Nephron progenitor cell (in vitro differentiated cells): ENCODE measurements around the gene PLB1.

ENCODE experiments used
- DNase-seq: peaks from one replicate; pipeline ENCODE4 v3.0.0; 2021
- H3K27ac Mint-ChIP-seq: 2 replicates; pipeline ENCODE4 v1.8.0; 2021; ENCODE audit warnings: mild to moderate bottlenecking, moderate library complexity, mixed read lengths
- H3K27me3 Mint-ChIP-seq: 2 replicates; pipeline ENCODE4 v1.8.0; 2021; ENCODE audit warnings: mild to moderate bottlenecking, low read depth, mixed read lengths; ENCODE audit not compliant: poor library complexity
- H3K36me3 Mint-ChIP-seq: 2 replicates; pipeline ENCODE4 v1.8.0; 2021; ENCODE audit warnings: low read depth, mixed read lengths
- H3K4me1 Mint-ChIP-seq: 2 replicates; pipeline ENCODE4 v1.8.0; 2021; ENCODE audit warnings: mixed read lengths
- H3K4me3 Mint-ChIP-seq: 2 replicates; pipeline ENCODE4 v1.8.0; 2021; ENCODE audit warnings: mild to moderate bottlenecking, moderate library complexity, mixed read lengths
- H3K9me3 Mint-ChIP-seq: 2 replicates; pipeline ENCODE4 v1.8.0; 2021; ENCODE audit warnings: mild to moderate bottlenecking, moderate library complexity, mixed read lengths
- CTCF ChIP-seq: fragments of 200-600 bp; sonication (generic); IDR thresholded peaks from 2 replicates; pipeline ENCODE4 v1.5.0; 2021; ENCODE audit warnings: antibody characterized with exemption

The PLB1 gene

GRCh38 chr2:28463211-28463816 lies 32.5 kb upstream of the PLB1 start:
- peaks cover 12% of the 10 kb centered on the region for H3K4me1 Mint-ChIP-seq
- no peak overlapping the region for H3K4me3 Mint-ChIP-seq
- DNase-seq: no peak
- peaks cover 9% of the 10 kb centered on the region for H3K36me3 Mint-ChIP-seq
- no peak for TF ChIP-seq CTCF
- H3K27ac Mint-ChIP-seq: no peak overlapping the region
- peaks cover 27% of the 10 kb centered on the region for H3K9me3 Mint-ChIP-seq
- peaks cover 17% of the 10 kb centered on the region for H3K27me3 Mint-ChIP-seq

- H3K27ac Mint-ChIP-seq: no peak overlapping the region
- H3K9me3 Mint-ChIP-seq: peaks cover 27% of the 10 kb centered on the region
- no peak overlapping the region for H3K4me3 Mint-ChIP-seq
- peaks cover 12% of the 10 kb centered on the region for H3K4me1 Mint-ChIP-seq
- H3K27me3 Mint-ChIP-seq: peaks cover 18% of the 10 kb centered on the region
- H3K36me3 Mint-ChIP-seq: peaks cover 9% of the 10 kb centered on the region
- TF ChIP-seq CTCF: no peak
- DNase-seq: no peak
Observed at GRCh38 chr2:28463893-28464292, 32.0 kb upstream of the PLB1 start.

GRCh38 chr2:28465148-28465885 lies 30.5 kb upstream of the PLB1 start:
- no peak for DNase-seq
- H3K36me3 Mint-ChIP-seq: peaks cover 9% of the 10 kb centered on the region
- H3K9me3 Mint-ChIP-seq: peaks cover 27% of the 10 kb centered on the region
- no peak overlapping the region for H3K27ac Mint-ChIP-seq
- peaks cover 27% of the 10 kb centered on the region for H3K4me1 Mint-ChIP-seq
- TF ChIP-seq CTCF: no peak
- H3K27me3 Mint-ChIP-seq: peaks cover 17% of the 10 kb centered on the region
- no peak overlapping the region for H3K4me3 Mint-ChIP-seq

DNA sequence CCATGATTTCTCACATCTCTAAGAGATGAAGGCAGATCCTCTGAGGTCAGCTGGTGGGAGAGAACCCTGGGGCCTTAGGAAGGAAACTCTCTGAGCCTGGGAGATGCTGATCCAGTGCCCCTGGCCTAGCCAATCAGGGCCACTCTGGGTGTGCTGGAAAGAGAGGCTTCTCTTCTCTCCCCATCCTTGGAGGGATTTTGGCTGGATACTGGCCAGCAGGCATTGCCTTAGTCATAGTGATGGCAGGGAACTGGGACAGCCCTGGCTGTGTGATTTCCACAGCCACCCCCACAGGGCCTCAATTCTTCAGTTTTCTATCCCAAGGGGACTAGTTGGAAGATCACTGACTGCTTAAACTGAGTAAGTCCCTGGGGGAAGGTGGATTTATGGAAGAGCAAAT lies 26.6 kb upstream of the PLB1 start:
- Mint-ChIP-seq H3K9me3 (no peaks in the 10 kb centered on the region), H3K36me3 (no peaks in the 10 kb centered on the region), H3K27me3 (peaks cover 15% of the 10 kb centered on the region), H3K4me3 (no peak overlapping the region), H3K4me1 (peaks cover 36% of the 10 kb centered on the region), H3K27ac (no peak overlapping the region)
- no peak for DNase-seq
- no peak for TF ChIP-seq CTCF

GRCh38 chr2:28469947-28470535 lies 25.8 kb upstream of the PLB1 start:
- Mint-ChIP-seq H3K4me3 (no peak overlapping the region), H3K4me1 (peaks cover 36% of the 10 kb centered on the region), H3K27me3 (peaks cover 15% of the 10 kb centered on the region), H3K36me3 (no peaks in the 10 kb centered on the region), H3K27ac (no peak overlapping the region), H3K9me3 (no peaks in the 10 kb centered on the region)
- no peak for DNase-seq
- no peak for TF ChIP-seq CTCF
